Posterior cingulate gyrus (tissue), 11 donors: ENCODE results near the gene PODN.

Source experiments
- DNase-seq, 10 donors: peaks; one replicate each; pipeline versions ENCODE4 v3.0.0 to v3.0.0-alpha.2; 2020 to 2021; ENCODE audit warnings: mixed read lengths in 3 of 10
- intact Hi-C: fragments of 100-400 bp; cut with DNase I; formaldehyde crosslinking; loops from one replicate; pipeline ENCODE4 v1.15.1; 2023

The PODN gene

DNA sequence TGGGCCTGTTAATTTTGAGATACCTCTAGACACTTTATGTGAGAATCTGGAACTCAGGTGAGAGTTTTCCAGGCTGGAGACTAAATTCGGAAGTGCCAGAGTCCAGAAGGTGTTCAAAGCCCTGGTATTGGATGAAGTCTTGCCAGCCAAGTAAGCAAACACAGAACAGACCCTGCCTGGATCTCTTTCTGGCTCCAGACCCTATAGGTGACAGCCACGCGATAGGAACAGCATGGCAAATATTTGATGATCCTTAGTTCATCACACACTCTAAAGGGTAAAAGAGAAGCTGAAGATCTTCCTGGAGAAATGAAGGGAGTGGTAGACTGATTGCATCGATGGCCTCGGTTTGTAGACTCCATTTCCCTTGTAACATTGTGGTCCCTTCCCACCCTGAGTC is 49.7 kb downstream of the PODN start:
- no peak for DNase-seq

DNA sequence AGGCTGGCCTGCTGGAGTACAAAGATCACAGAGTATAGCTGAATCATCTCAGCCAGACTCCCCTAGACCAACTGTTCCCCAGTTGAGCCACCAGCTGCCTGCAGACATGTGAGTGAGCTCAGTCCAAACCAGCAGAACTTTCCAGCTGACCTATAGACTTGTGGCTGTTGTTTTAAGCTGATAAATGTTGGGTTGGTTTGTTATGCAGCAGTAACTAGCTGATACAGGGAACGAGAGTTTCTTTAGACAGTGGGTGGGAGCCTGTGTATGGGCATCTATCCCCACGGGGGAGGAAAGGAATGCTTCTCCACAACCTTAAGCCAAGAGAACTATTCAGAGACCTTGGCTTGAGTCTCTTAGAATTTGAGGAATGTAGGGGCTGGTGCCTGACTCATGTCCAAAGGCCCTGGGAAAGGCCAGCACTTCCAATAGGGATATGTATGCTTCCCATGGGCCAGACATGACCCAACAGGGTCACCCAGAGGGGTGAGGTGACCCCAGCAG is 50.3 kb downstream of the PODN start:
- DNase-seq = no peak
- intact Hi-C loops = no loop called here

More for the DNA sequence above, 49.7 kb downstream of the PODN start:
- intact Hi-C loops = no loop called here

DNA sequence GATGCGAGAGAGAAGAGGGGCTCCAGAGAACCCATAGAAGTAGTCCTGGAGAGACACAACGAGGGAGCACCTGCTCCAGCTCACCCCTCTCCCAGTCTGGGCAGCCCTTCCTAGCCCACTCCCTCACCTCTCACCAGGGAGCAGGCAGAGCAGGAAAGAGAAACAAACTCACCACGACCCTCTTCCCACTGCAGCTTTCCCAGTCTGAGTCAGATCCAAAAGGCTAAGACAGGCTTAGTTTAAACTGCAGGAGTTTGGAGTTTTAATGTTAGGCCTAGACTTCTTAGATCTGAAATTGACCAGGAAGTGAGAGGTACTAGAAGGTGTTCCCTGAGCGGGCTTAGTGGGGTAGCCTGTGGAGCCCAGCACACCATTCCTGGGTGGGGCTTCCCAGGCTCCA is 50.8 kb downstream of the PODN start:
- no peak for DNase-seq
- intact Hi-C loops = no loop called here

DNA sequence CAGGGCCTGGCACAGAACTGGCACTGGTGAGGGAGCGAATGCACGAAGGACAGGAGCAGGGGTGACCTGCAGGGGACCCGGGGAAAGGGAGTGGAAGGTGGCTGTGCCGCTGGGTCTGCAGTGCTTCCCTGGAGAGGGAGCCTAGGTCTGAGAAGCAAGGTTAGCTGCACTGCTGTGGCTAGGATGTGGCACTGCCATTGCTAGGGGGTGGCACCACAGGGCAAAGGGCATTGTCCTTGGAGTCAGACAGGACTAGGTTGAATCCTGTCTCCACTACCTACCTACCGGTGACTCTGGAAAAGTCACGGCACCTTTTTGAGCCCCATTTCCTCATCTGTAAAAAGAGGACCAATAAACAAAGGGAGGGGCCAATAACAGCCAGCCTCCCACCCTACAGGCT is 52.1 kb downstream of the PODN start:
- DNase-seq = no peak
- intact Hi-C loops = no loop called here

DNA sequence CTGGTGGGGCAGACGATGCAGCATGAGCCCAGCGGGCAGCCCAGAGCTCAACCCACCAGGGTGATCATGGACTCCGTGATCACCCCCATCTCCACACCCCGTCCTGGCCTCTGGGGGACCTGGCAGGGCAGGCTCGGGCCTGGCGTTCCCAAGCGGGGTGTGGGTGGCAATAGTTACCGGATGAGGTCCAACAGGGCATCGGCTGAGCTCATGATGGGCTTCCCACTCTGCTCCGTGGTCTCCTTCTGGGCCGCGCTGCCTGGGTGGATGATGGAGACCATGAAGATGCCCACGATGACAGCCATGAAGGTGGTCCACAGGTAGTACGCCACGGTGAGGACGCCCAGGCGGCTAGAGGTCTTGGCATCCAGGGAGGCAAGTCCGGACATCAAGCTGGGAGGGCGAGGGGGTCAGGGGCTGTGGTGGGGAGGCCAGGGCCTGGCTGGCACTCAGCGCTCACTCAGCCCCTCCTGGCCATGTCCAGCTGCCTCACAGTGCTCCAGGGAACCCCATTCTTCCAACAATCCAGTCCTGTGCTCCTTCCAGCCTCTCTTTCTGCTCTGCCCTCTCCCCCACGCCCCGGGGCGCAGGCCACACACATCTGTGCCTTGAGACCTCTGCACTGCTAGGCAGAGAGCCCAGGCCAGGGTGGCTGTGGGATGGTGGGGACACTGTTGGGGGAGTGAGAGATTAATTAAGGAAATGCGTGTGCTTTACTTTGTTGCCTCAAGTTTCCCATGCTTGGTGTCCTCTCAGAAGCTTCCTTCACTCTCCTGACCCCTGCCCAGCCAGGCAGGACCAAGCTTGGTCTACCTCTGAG is 52.8 kb downstream of the PODN start:
- peak in 1 of 10 donors; percentile 83 for DNase-seq
- intact Hi-C loops = no loop called here

DNA sequence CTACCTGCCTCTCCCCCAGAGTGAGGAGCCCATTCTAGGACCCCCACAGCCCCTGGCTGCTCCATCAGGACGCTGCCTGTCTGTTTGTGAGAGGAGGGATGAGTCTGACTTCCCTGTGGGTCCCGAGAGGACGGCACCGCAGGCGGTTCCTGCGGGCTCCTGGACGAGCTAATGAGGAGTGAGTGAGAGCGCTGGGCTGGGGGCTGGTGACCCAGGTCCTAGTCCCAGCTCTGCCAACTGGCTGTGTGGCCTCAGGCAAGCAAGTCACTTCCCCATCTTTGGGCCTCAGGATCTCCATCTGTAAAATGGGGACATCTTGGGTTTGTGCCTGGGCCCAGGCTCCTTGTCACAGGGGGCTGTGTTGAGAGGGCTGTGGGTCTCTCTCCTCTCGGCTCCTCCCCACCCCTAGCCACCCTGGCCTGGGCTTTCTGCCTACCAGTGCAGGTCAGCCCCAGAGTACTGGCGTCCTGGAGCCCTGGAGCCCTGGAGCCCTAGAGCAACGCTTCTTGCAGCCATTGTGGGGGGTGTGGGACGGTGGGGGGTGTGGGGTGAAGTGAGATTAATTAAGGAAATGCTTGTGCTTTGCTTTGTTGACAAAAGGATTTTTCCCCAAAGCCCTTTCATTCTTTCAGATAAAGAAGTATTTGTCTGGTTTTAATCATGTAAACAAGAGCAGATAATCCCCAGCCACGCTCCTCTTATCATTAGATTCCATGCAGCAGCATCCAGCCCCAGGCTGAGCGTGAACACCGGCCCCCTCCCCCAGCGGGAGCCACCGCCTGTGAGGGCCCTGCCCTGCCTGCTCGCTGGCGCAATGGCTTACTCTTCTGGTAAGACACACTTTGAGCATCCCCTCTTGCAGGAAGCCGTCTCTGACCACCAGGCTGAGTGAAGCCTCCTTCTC is 53.6 kb downstream of the PODN start:
- intact Hi-C loops = no loop called here
- peak in 2 of 10 donors; percentile 43 to 76 for DNase-seq

DNA sequence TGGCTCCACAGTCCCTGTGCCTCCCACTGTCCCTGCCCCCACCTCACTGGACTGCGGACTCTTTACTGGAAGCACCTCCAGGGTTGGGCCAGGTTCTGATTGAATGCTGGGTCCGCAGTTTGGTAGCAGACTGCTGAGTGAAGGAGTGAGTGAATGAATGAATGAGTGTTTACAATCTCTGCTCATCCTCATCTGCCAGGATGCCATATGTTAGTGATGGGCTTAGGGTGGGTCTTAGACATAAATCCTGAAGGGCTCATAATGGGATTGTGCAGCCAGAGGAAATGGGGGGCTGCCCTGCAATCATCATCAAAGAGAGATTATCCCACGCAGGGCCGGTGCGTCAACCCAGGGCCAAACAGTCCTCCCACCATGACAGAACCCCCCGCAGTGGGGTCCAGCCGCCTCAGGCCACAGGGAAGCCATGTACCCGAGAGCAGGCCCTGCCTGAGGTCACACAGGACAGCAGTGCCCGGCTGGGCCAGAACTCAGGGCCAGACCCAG is 54.3 kb downstream of the PODN start:
- DNase-seq = peak in 1 of 10 donors; percentile 39
- intact Hi-C loops = no loop called here

DNA sequence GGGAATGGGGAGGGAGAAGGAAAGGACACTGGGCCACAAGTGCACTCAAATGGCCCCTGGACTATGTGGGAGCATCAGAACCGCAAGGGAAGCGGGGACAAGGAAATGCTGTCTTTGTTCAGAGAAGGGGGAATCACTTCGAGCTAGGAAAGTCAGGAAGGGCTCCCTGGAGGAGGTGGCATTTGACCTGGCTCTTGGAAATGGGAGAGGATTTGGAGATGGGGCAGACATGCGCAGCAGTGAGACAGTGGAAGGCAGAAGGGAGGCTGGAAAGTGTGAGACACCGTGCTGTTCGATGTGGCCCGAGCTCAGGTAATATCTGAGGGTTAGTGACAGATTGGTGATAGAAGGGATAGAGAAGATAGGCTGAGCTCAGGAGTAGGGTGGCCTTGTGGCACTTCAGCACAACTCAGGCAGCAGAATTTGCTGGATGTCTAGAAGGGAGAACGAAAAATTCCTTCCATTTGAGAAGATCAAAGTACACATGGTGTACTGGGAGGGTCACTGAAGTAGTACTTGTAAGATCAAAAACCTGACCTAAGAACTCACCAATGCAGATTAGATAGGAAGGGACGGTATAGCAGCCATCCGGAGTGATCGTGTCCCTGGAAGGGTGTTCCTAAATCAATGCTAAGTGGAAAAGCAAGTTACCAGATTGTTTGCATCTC is 55.1 kb downstream of the PODN start:
- peak in 1 of 10 donors; percentile 49 for DNase-seq
- intact Hi-C loops = no loop called here

DNA sequence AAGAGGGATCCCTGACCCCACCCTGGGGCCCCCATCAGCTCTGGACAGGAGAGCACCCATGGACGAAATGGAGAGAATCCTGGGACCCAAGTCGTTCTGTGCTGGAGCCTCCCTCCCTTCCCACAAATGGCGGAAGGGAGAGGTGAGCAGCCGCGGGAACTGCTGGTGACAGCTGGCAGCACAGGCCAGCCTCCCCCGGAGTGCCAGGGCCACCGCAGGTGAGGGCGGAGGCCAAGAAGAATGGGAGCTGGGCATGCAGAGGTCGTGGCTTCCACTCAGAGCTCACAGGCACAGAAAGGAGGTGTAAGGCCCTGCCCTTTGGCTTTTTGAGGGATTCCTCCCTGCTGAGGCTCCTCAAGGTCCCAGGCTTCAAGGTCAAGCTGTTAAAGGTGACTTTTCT is 55.8 kb downstream of the PODN start:
- intact Hi-C loops = no loop called here
- peak in 2 of 10 donors; percentile 37 to 39 for DNase-seq

DNA sequence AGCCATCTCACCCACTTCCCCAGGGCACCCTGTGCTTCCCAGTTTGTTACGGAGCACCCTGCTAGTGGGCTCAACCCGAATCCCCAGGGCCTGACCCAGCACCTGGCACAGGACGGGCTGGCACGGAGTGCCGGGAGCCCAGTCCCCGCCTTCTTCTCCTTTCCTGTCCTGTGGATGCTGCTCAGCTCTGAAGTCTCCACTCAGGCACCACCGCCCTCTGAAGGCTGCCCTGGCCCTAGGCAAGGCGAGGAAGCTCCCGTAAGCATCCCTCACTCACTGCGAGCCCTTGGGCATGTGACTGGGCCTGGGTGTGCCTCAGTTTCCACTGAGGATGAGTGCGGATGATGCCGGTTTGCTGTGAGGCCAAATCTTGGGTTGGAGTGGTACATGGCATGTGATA is 58.6 kb downstream of the PODN start:
- intact Hi-C loops = no loop called here
- peak in 3 of 10 donors; percentile 35 to 67 (median 44) for DNase-seq

DNA sequence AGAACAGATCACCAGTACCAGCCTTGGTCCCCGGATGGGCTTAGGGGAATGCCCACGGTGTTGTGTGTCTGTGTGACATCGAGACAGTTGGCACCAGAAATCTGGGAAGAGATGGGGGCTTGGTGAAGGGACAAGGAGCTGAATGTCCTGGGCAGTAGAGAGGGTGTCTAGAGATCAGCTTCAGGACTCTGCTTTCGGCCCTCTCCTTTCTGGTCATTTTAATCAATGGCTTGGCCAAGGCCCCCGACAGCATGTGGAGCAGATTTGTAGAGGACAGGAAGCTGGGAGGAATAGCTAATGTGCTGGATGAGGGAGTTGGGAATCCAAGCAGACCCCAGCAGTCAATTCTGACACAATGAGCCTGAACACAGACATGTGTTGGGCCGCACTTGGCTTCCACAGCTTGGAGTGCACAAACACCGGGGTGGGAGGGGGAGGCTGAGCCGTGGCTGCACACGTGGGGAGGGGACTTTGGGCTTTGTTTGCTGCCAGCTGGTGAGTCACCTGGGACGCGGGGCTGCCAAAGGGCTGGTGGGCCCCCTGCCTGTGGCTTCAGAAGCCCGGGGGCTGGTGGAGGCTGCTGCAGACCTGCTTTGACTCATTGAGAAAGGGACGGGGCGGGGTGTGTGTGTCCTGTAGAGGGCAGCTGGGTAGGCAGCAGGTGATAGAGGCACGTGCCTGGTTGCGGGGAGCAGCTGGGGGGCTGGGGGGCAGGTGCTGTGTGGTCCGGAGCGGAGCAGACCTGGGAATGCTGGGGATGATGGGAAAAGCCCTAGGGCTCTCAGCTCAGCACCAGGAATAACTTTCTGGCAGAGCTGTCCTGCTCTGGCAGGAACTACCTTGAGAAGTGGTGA is 59.5 kb downstream of the PODN start:
- intact Hi-C loops = no loop called here
- peak in 4 of 10 donors; percentile 28 to 77 (median 63) for DNase-seq

DNA sequence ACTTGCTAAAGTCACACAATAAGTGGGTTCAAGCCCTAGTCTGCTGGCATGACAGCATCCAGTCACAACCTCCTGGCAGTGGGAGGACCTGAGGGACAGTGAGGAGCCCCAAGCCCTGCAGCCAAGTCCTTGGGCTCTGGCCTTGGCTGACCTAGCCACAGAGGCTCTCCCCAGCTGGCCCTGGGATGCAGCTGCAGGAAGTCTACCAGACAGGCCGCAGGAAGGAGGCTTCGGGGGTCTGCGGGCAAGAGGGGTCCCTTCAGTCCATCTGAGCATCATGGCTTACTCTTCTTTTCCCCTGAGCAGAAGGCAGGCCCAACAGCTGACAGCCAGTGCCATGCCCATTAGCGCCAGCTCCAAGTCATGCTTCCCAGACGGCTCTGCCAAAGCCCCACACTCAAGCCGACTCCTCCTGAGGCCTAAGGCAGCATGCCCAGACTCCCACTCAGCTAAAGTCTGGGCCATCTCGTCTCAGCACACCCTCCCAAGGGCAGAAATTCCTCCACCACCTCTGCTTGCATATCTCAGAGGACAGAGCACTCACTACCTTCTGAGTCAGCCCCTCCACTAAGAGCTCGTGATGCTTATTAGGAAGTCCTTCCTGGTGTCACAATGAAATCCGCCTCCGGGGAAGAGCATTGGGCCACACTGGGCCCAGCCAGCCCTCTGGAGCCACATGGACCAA is 60.3 kb downstream of the PODN start:
- intact Hi-C loops = no loop called here
- DNase-seq = peak in 3 of 10 donors; percentile 27 to 77 (median 51)

DNA sequence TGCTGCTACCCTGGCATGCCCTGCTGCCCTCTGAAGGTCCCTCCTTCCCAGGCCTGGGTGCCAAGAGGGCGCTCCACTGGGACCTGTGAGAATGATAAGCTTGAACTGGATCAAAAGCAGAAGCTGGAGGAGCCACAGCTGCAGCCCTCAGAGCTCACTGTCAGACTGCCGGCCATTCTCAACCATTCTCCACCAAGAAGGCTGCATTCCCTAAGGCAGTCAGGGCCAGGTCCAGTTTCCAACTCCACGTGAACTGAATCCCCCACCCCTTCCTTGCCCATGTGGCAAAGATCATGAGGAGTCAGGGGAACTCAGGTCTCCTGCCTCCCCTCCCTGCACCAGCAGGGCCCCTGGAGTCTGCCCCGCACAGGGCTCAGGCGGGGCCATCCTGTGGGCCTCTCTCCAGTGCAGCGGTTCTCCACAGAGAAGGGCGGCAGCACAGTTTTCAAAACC is 61.0 kb downstream of the PODN start:
- intact Hi-C loops = no loop called here
- peak in 3 of 10 donors; percentile 44 to 74 (median 67) for DNase-seq

DNA sequence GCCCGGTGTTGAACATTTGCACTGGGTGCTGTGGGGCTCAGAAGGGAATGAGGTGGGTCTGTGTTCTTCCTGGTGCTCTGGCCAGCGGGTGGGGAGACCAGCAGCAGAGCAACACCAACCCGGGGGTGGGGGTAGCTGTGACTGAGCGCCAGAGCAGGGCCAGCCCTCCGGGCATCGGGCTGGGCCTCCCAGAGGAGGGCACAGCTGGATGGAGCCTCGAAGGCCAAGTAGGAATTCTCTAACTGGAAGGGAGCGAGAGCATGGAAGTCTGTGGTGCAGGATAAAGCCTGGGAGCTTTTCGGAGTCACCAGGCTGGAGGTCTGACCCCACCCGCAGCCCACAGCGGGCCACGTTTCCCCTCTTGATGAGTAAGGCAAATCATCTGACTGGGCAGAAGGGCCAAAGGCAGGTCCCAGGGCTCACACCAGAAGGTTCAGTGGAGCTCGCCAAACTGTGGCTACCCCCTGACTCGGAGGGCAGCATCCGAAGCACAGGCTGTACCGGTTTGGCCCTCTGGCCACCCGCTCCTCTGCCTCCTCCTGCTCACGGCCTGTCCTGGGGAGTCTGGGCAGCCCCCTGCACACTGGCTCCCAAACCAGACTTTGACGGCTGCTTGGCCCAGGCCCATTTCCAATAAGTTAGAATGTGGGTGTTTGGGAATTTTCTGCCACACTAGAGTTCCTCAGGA is 61.6 kb downstream of the PODN start:
- DNase-seq = peak in 3 of 10 donors; percentile 53 to 76 (median 58)
- intact Hi-C loops = no loop called here

DNA sequence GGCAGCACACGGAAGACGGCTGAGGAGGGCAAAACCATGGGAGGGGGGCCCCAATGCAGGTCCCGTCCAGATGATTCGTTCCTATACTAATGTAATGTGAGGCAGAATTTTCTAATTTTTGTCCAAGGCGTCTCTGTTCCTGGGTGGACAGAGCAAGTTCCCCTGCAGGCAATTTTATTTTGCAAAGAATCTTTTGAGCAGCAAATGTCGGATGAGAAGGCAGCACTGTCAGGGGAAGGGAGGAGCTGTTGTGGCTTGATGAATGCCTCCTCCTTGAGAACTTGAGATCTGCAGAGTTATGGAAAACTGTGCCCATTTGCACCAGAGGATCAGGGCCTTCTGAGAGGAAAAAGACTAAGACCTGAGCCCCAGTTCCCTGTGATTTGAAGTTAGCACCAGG is 63.1 kb downstream of the PODN start:
- intact Hi-C loops = no loop called here
- DNase-seq = peak in 2 of 10 donors; percentile 18 to 55

DNA sequence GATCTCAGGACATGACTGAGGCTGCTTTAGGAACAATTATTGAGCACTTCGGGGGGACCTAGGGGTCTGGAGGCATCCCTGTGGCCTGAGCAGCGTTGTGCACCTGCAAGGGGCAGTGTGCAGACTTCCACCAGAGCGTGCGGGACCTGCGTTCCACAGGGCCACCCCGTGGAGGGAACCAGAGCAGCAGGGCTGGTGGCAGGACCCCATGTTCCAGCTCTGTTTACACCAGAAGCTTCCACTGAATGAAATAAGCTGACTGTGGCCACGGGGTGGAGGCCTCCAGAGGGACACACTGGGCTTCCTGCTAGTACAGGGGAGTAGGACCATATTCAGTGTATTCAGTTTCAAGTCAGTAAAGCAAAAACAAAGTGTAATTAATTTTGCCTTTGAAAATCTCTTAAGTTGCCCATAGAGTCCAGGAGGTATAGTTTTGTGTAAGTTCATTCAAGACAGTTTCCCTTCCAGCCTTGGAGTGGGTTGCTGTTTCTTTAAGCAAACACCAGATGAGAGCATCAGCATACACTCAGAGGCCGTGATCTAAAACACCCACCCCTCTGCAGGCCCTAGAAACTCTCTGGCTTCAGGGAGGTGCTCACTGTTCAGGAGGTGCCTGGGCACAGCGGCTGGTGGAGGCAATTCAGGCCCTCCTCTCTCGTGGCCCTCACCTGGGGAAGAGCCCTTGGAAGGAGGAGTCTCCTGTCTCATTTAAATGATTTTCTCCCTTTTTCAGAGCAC is 63.8 kb downstream of the PODN start:
- DNase-seq = peak in 3 of 10 donors; percentile 34 to 52 (median 39)
- intact Hi-C loops = no loop called here

DNA sequence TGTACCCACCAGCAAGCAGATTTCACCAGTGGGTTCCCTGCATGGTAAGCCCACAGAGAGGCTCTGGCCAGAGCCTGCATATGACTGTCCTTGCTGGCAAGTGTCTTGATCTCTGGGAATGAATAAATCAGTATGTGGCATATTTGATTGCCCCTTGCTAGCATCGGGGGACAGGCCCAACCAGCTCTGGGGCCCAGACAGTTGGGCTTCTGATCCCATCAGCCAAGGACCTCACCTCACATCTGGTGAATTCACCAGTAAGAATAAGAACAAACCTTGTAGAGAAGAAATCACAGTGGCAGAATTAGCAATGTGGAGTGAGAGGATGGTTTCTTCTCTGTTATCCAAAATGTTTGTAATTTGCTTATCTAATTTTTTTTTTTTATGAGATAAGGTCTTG is 64.5 kb downstream of the PODN start:
- intact Hi-C loops = no loop called here
- DNase-seq = peak in 3 of 10 donors; percentile 1 to 39 (median 3)
